Omental fat pad (tissue), 4 donors: Measurements from ENCODE around the gene IGSF9B. TPM values are rescaled to one million over a fixed set of nuclear protein-coding genes. Genes with fewer than 3 reads are reported as not detected.

Experiments used
- ATAC-seq: fragments of 150-250 bp; one replicate; pipeline ENCODE4 v1.9.1; 2016; ENCODE audit warnings: mild to moderate bottlenecking, moderate library complexity; ENCODE audit not compliant: low FRiP score
- DNase-seq: peaks from one replicate; pipeline ENCODE4 v3.0.0-alpha.2; 2019; ENCODE audit warnings: low spot score
- total RNA-seq, 4 donors: library from RNA; depleted of rRNA; stranded (reverse); fragments of >200 nt; gene quantifications; one replicate each; pipeline ENCODE4 v1.1.0, GENCODE V29; 2016
- TF ChIP-seq, protein P1 (sequence below), 3 donors: fragments of 450-650 bp; IDR thresholded peaks; one replicate each; pipeline ENCODE4 v1.5.1; 2016 to 2017; ENCODE audit warnings: antibody characterized with exemption in 3 of 3, mild to moderate bottlenecking in 3 of 3, moderate library complexity in 2 of 3

Gene IGSF9B
- total RNA-seq, 4 donors from 2014 or later: 2.0 to 29.7 (median 6.6) TPM

- no peak for DNase-seq
- TF ChIP-seq, protein P1, sequence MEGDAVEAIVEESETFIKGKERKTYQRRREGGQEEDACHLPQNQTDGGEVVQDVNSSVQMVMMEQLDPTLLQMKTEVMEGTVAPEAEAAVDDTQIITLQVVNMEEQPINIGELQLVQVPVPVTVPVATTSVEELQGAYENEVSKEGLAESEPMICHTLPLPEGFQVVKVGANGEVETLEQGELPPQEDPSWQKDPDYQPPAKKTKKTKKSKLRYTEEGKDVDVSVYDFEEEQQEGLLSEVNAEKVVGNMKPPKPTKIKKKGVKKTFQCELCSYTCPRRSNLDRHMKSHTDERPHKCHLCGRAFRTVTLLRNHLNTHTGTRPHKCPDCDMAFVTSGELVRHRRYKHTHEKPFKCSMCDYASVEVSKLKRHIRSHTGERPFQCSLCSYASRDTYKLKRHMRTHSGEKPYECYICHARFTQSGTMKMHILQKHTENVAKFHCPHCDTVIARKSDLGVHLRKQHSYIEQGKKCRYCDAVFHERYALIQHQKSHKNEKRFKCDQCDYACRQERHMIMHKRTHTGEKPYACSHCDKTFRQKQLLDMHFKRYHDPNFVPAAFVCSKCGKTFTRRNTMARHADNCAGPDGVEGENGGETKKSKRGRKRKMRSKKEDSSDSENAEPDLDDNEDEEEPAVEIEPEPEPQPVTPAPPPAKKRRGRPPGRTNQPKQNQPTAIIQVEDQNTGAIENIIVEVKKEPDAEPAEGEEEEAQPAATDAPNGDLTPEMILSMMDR (IDR thresholded peaks at IDR 0.05): no peak
- ATAC-seq: no peak
Measured at GRCh38 chr11:133921026-133921425, 35.7 kb downstream of the IGSF9B start.

DNA sequence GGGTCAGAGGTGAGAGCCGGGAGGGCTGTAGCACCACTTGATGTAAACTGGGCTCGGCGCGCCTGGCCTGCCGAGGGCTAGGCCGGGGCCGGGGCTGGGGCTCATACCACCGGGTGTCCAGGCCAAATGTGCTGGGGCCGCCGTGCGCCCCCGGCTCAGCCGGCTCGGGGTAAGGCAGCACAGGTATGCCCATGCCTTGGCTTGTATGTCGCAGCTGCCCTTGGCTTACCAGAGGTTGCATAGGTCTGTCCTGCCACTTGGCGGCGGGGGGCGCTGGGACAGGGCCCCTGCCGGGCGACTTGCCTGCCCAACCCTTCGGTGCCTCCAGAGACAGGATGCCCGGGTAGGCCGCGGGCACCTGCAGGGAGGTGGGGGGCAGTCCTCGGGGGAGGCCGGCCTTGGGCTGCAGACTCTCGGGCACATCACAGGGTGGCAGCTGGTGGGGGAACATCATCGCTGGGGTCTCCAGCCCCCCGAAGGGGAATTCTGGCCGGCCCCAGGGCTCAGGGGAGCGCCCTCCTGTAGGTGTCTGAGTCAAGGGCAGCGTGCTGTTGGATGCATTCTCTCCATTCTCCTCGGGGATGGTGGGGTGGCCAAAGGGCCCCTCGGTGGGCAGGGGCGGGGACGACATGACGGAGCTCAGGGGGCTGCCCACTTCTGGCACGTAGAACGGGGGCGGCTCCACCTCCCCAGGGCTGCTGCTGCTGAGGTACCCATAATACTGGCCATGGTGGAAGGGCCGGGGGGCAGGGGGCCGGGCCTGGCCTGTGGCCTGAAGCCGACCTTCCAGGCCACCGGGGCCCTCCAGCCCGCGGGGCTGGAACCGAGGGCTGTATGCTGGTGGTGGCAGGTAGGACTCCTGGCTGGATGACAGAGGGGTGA lies 36.4 kb downstream of the IGSF9B start:
- TF ChIP-seq, protein P1 (IDR thresholded peaks at IDR 0.05): no peak
- ATAC-seq (no peak), DNase-seq (no peak)

DNA sequence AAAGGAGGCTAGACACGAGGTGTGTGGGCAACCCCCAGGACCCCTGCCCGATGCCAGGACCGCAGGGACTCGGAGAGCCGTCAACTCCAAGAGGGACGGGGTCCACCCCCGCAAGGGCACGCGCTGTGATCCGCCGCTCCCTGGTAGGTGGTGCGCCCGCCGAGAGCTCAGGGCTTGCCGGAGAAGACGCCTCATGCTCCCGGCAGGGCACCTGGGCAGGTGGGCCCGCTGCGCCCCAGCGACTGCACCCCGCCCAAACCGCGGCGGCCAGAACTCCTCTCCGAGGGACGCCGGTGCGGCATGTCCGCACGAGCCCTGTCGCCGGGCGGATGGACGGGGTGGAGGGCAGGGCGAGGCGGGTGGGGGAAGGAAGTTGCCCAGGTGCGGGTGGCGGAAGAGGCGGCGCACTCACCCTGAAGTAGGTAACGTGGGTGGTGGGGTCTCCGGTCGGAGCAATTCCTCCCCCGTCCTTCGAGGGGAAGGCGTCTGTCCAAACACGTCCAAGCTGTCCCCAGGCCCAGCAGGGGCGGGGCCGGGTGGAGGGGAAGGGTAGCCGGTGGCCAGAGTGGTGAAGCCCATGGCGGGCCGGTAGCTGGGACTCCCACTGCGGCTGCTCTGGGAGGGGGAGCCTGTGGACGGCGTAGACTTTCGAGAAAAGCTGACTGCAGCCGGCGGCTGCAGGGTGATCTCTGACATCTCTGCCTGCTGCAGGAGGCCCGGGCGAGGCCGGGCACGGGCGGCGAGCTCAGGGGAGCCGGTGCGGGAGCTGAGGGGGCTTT lies 37.2 kb downstream of the IGSF9B start:
- DNase-seq: no peak
- ATAC-seq: no peak
- TF ChIP-seq, protein P1 (IDR thresholded peaks at IDR 0.05): no peak

DNA sequence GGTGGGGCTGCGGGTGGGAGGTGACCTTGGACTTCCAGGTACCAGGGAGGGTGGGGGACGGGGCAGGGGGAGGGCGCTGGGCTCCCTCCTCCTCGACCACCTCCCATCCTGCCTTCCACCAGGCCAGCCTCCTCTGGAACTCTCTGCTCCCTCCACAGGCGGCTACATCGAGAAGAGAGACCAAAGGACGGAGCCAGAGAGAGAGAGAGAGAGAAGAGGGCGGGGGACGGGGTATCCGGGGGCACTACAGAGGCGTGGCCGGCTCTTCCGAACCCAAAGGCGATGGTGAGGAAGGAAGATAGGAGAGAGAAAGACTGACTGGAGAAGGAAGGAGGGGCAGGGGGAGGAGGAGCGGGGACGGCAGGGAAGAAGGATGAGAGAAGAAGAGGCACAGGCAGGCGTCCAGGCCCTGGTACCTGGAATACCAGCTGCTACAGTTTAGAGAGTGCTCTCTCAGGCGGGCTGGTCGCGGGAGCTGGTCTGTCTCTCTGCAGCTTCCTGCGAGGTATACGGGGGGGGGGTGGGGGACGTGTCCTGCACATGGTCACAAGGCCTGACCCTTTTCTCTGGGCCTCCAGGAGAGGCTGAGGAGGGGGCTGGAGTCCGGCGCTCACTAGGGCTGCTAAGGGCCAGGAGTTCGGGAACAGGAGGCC lies 38.0 kb downstream of the IGSF9B start:
- no peak for ATAC-seq
- TF ChIP-seq, protein P1 (IDR thresholded peaks at IDR 0.05): no peak
- no peak for DNase-seq

GRCh38 chr11:133917921-133918607 lies 38.7 kb downstream of the IGSF9B start:
- TF ChIP-seq, protein P1 (IDR thresholded peaks at IDR 0.05): no peak
- DNase-seq (no peak), ATAC-seq (no peak)

- TF ChIP-seq, protein P1 (IDR thresholded peaks at IDR 0.05): no peak
- ATAC-seq (no peak), DNase-seq (no peak)
Measured at GRCh38 chr11:133916784-133917440, 39.9 kb downstream of the IGSF9B start.
